CD4-positive, alpha-beta T cell treated with Interleukin-21 for 1 hour (primary cell): ENCODE data around the gene TSPEAR.

Experiments
- DNase-seq: peaks from one replicate; pipeline ENCODE4 v3.0.0-alpha.2; 2020

Gene TSPEAR

DNA sequence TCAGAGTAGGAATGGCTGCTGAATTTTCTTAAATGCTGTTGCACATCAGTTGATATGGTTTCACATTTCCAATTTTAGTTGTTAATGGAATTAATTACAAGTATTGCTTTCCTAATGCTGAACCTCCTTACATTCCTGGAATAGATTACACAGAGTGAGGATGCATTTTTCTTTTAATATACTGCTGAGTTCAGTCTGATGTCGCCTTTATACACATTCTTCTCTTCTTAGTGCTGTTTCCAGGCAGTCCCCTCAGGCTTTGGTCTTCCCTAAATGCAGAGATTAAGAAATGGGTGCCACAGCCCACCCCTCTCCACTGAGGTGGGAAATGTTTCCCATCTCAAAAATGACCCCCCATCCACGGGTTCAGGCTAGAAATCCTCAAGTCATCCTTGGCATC, 6.7 kb upstream of the TSPEAR start:
- DNase-seq = no peak

DNA sequence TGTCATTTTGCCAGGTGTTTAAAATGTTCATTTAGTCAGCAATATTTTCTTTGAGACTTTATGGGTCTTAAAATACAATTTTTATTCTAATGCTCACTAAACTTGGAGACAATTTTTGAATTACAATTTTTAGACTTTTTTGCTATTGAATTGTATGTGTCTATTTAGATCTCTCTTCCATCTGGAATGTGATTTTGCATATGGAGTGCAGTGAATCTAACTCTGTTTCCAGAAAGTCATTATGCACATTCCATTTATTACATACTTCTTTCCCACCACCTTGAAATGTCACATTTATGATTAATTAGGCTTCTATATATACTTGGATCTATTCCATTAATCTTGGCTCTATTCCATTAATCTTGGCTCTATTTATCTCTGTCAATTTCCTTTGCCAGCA, 5.6 kb upstream of the TSPEAR start:
- no peak for DNase-seq

GRCh38 chr21:44714905-44715304, 3.5 kb upstream of the TSPEAR start:
- DNase-seq = no peak

GRCh38 chr21:44713846-44714245, 2.5 kb upstream of the TSPEAR start:
- DNase-seq = no peak

DNA sequence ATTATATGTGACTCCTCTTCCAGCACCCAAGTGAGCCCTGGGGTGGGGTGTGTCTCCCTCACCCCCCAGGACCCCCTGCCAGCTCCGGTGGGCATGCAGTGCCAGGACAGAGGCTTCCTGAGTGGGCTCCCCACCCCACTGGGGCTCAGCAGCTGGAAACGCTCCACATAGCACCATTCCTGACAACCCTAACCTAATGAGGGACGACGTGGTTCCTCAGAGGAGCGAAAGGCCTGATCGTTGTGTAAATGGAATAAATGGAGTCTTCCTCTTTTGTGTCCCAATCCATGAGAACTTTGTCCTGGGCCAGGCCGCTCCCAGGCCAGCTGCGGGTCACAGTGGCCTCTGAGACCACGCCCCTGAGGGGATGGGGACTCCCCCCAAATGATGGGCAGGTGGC, 1.8 kb upstream of the TSPEAR start:
- no peak for DNase-seq

DNA sequence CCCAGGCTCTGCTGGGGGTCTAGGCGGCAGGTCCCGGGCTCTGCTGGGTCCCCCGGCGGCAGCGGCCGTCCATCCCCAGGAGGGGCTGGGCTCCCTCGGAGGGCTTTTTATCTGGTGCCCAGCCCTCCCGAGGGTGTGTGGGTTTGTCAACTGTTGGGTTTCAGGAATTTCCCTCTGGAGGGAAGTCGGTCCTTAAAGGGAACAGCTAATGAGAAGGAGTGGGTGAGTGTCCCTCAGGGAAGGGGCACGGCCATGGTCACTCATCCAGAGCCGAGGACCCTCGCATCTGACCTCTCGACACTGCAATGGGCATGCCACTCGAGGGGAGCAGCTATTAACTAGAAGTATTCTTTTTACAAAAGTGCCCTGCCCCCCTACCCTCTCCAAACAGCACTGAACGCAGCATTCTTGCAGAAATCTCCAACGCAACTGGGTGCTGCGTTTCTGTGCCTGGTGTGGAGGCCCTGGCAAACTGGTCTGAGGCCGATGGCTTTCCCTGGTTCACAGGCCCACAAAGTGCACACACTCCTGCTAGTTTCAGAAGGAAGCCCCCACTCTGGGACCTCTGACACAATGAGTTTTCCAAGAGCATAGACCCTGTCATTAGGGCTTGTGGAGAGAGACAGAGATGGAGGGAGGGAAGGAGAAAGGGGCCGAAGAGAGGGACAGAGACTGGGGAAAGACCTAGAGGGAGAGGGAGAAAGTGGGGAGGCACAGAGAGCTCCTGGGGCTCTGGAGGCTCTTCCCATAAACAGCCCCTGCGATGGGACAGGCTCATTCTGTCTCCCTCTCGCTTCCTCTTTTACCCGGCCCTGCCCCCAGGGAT, 1.0 kb upstream of the TSPEAR start:
- DNase-seq = no peak

GRCh38 chr21:44710756-44711326, 531 bp downstream of the TSPEAR start:
- peak; percentile 11 for DNase-seq

DNA sequence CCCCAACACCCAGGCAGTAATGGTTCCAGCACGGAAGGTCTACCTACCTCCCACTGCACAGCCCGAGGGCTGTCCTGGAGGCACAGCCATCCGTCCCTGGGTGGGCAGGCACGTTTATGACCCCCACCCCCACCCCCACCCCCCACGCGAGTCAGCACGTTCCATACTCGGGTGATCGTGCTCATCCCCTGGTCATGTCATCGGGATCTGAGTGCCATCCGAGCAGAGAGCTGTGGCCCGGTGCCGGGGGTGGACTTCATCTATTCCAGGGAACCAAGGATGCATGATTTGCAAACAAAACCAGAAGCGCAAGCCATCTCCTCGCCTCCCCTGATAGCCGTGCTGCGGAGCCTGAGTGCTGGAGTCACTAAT, 1.1 kb downstream of the TSPEAR start:
- no peak for DNase-seq

- peak; percentile 17 for DNase-seq
Observed at GRCh38 chr21:44709426-44710293, 1.7 kb downstream of the TSPEAR start.

GRCh38 chr21:44708866-44709425, 2.4 kb downstream of the TSPEAR start:
- DNase-seq = no peak

DNA sequence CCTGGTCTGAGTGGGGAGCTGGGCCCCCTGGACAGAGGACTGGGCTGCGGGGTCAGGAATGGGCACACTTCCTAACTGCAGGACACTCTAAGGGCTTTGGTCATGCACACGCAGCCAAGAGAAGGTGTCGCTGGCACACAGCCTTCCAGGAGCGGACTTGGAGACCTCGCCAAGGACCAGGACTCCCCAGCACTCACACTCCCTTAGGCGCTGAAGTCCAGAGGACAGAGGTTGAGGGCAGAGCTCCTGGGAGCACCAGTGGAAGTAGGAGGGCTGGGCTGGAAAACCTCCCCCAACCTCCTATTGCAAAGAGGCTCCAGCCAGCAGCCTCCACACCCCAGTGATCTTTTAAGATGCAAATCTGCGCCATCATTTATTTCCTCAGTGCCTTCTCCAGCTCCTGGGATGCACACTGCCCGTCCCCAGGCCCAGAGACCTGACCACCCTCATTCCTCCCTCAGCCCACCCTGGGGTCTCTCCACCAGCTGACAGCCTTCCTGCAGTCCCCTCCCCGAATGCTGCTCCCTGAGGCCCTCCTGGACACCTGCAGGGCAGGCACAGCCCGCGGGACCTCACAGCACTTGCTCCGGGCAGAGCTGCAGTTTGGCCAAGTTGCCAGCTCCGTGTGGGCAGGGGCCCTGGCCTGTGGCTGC, 3.0 kb downstream of the TSPEAR start:
- DNase-seq = no peak

GRCh38 chr21:44706706-44707581, 4.4 kb downstream of the TSPEAR start:
- no peak for DNase-seq

- no peak for DNase-seq
Observed at GRCh38 chr21:44706026-44706705, 5.2 kb downstream of the TSPEAR start.

GRCh38 chr21:44704636-44705001, 6.8 kb downstream of the TSPEAR start:
- no peak for DNase-seq

DNA sequence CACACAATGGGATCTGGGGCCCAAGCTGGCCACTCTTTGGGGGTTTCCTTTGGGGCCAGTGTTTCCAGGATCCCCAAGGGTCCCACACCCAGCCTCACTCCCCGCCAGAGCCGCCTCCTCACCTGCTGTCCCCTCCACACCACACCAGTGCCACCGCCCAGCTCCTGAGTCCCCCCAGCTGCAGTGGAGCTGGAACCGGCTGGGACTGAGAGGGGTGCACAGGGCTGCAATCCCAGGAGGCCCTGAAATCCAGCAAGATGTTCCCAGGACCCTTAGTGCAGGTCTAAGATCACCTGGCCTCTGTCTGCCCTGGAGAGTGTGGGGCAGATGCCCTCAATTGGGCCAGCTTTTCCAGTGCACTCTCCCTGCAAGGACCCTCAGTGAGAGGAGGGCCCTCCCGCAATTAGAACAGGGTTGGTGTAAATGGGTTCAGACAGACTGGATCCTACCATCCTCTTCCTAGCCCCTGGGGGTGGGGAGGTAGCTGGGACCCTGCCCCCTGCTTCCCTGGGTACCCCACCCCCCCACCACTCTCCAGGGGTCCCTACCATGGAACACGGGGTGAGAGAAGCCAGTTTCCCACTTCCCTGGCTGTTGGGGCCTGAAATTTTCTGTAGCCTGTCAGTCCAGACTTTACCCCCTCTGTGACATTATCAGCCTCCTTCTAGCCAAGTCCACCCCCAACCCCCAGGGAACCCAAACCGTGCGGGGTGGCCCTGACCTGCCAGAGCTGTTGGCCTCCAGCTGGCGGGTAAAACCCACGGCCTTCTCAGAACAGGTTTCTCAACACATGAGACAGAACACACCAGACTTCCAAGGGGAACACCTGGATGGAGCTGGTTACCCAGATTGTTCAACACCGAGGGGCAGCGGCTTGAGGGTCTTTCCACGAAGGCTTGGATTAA, 7.4 kb downstream of the TSPEAR start:
- DNase-seq = no peak

DNA sequence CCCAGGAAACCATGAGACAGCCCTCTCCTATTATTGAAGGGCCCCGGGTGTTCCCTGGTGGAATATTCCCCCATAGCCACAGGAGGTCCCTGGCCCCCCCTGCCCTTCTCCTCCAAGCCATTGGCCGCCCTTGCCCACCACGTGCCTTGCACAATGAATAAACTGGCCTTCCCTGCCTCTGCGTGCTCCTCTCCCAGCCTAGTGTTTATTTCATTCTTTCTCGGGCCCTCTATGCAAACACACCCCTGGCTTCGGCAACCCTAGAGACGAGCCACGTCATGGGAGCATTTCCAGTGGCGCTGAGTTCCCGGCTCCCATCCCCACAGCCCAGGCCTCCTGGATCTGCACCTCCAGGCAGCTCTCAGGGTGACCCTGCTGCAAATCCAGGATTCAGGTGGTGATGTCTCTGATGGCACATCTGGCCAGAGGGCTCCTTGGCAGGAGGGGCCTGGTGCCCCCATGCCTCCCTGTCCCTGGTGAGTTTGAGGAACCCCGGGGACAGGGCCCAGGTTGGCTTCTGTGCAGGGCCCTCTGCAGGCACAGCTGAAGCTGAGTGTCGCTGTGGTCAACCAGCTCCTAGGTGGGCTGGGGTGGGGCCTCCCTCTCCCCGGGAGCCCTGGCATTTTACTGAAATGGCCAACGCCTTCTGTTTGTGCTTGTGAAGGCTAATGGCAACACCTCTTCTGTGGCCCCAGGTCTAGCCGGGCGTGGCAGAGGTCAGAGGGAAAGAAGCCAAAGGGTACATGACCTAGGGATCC, 8.2 kb downstream of the TSPEAR start:
- DNase-seq = no peak

- DNase-seq = no peak
Observed at GRCh38 chr21:44702111-44702972, 9.0 kb downstream of the TSPEAR start.

GRCh38 chr21:44701541-44701940, 9.8 kb downstream of the TSPEAR start:
- no peak for DNase-seq

- no peak for DNase-seq
Observed at GRCh38 chr21:44701023-44701400, 10.4 kb downstream of the TSPEAR start.
